Gastrocnemius medialis (tissue), 4 donors: ENCODE measurements around the gene TMEM50B.

ENCODE experiments used
- POLR2A ChIP-seq, 2 donors: fragments of 450-650 bp; IDR thresholded peaks; one replicate each; pipeline ENCODE4 v1.6.1; 2017; ENCODE audit warnings: antibody characterized with exemption in 2 of 2, mild to moderate bottlenecking in 2 of 2, moderate library complexity in 2 of 2
- TF ChIP-seq, protein P1 (sequence below), 5 experiments: fragments of 450-650 bp in 3 of 5; fragments of 200-600 bp in 2 of 5; sonication (generic) in 2 of 5; IDR thresholded peaks in 4 of 5; conservative IDR thresholded peaks in 1 of 5; 1 replicate in 4 of 5; 2 replicates in 1 of 5; pipeline ENCODE4 v1.5.1; 2016 to 2019; ENCODE audit warnings: antibody characterized with exemption in 5 of 5, mild to moderate bottlenecking in 3 of 5, moderate library complexity in 3 of 5

DNA sequence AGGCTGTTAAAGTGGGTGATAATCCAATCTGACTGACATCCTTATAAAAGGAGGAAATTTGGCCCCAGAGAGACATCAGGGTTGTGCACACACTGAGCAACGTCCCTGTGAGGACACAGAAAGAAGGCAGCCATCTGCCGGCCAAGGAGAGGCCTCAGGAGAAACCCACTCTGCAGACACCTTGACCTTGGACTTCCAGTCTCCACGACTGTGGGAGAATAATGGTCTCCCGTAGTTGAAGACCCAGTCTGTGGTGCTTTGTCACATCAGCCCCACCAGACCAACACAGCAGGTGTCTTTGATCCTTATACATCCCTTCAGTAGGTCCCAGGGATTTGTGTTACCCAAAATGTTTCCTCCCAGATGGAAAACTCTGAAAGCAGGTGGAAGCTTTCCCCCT, 16.0 kb upstream of the TMEM50B start:
- TF ChIP-seq, protein P1, sequence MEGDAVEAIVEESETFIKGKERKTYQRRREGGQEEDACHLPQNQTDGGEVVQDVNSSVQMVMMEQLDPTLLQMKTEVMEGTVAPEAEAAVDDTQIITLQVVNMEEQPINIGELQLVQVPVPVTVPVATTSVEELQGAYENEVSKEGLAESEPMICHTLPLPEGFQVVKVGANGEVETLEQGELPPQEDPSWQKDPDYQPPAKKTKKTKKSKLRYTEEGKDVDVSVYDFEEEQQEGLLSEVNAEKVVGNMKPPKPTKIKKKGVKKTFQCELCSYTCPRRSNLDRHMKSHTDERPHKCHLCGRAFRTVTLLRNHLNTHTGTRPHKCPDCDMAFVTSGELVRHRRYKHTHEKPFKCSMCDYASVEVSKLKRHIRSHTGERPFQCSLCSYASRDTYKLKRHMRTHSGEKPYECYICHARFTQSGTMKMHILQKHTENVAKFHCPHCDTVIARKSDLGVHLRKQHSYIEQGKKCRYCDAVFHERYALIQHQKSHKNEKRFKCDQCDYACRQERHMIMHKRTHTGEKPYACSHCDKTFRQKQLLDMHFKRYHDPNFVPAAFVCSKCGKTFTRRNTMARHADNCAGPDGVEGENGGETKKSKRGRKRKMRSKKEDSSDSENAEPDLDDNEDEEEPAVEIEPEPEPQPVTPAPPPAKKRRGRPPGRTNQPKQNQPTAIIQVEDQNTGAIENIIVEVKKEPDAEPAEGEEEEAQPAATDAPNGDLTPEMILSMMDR (IDR thresholded peaks at IDR 0.05 in 4 of 5, conservative IDR thresholded peaks at IDR 0.05 in 1 of 5), result no peak
- no peak for TF ChIP-seq POLR2A (IDR thresholded peaks at IDR 0.05)
